ENCODE results near the gene DENND1B.

GRCh38 chr1:197690074-197690473, 85.2 kb downstream of the DENND1B start:
- no peak for TF ChIP-seq JUND (IDR thresholded peaks at IDR 0.05)
- no peak for TF ChIP-seq CTCF (IDR thresholded peaks at IDR 0.05 in 2 of 3, conservative IDR thresholded peaks at IDR 0.05 in 1 of 3; ENCODE audit: borderline replicate concordance in 1 of 3, insufficient read depth in 1 of 3, low read depth in 2 of 3, low read length in 2 of 3)
- no peak for TF ChIP-seq EZH2 (IDR thresholded peaks at IDR 0.05)
- TF ChIP-seq POLR2A (IDR thresholded peaks at IDR 0.05; ENCODE audit: borderline replicate concordance, extremely low read depth, insufficient read depth, insufficient read length) = no peak
- TF ChIP-seq REST (IDR thresholded peaks at IDR 0.05; ENCODE audit: low read depth) = no peak
- TF ChIP-seq SRF (IDR thresholded peaks at IDR 0.05; ENCODE audit: low read depth) = no peak
- TF ChIP-seq YY1 (IDR thresholded peaks at IDR 0.05; ENCODE audit: extremely low read depth, insufficient replicate concordance, low read depth, low read length) = no peak
- TF ChIP-seq RAD21 (IDR thresholded peaks at IDR 0.05; ENCODE audit: low read depth) = no peak
- no peak for TF ChIP-seq POLR2AphosphoS5 (IDR thresholded peaks at IDR 0.05; ENCODE audit: low read depth, low read length)
- no peak for TF ChIP-seq EZH2phosphoT487 (IDR thresholded peaks at IDR 0.05; ENCODE audit: borderline replicate concordance)
- no peak for TF ChIP-seq ZNF274 (IDR thresholded peaks at IDR 0.05; ENCODE audit: low read depth, low read length)
- no peak for TF ChIP-seq MAX (IDR thresholded peaks at IDR 0.05)
- no peak for TF ChIP-seq ZFX (IDR thresholded peaks at IDR 0.05)
- TF ChIP-seq EGR1 (IDR thresholded peaks at IDR 0.05; ENCODE audit: low read depth) = no peak

Measured in HCT116 (cell line).